H1 (cell line): Measurements from ENCODE around the gene ADAMTS8. TPM values are rescaled to one million over a fixed set of nuclear protein-coding genes. Genes with fewer than 3 reads are reported as not detected.

Experiments used
- polyA plus RNA-seq, 7 experiments: library from polyadenylated mRNA; depleted of rRNA in 3 of 7; stranded (reverse) in 5 of 7; unstranded in 2 of 7; fragments of >200 nt in 5 of 7; fragments of 200-250 nt in 2 of 7; gene quantifications; 1 replicate in 5 of 7; 2 replicates in 1 of 7; 4 replicates in 1 of 7; pipeline versions ENCODE4 v1.2.1 to v1.2.3, GENCODE V29; 2011 to 2013; ENCODE audit warnings: missing spikeins in 2 of 7, mixed read lengths in 2 of 7
- total RNA-seq: library from RNA; stranded (reverse); fragmentation: NEBNext Ultra II Directional; extraction: Animal tissue kit (Norgen Biotek cat#: 25700); gene quantifications from 2 replicates; pipeline ENCODE4 v1.2.1, GENCODE V29; 2021
- TF ChIP-seq, protein P1 (sequence below), 3 experiments: IDR thresholded peaks; 1 replicate in 2 of 3; 2 replicates in 1 of 3; pipeline versions ENCODE4 v1.5.1 to v1.6.1; 2011; ENCODE audit warnings: low read length in 3 of 3, mild to moderate bottlenecking in 3 of 3, inconsistent platforms in 2 of 3, low read depth in 1 of 3, moderate library complexity in 1 of 3; ENCODE audit not compliant: insufficient read depth in 1 of 3; ENCODE audit errors: control extremely low read depth in 1 of 3

The ADAMTS8 gene
- total and polyA plus RNA-seq, 2 of the 8 experiments (the other 6 are each of a cell fraction or from before 2014, with no cell fraction given) = 9.3 to 16.6 TPM

DNA sequence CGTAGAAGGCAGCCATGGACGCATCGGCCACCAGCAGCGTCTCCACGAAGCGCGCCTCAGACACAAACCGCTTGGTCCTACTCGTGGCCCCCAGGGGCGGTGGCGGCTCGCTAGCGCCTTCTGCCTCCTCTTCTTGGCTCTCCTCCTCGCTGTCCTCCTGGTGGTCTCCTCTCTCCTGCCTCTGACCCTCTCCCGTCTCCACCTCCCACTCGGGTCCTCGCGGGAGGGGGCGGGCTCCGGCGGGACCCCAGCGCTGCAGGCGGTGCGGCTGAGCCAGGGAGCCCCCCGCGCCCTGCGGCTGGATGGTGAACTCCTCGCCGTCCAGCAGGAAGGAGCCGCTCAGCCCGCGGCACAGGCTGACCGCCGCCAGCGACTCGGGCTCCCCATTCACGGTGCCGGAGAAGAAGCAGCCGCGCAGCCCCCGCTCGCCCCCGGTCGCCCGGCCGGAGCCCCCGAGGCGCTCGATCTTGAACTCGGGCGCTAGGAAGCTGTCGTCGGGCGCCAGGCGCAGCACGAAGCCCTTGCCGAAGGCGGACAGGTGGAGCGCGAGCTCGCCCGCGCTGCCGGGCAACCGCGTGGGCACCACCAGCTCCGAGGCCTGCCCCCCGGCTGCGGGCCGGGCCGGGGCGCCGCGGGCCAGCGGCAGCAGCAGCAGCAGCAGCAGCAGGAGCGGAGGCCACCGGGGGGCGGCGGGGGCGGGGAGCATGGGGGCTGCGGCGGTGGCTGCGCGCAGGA lies 661 bp downstream of the ADAMTS8 start (continued):
- TF ChIP-seq, protein P1, sequence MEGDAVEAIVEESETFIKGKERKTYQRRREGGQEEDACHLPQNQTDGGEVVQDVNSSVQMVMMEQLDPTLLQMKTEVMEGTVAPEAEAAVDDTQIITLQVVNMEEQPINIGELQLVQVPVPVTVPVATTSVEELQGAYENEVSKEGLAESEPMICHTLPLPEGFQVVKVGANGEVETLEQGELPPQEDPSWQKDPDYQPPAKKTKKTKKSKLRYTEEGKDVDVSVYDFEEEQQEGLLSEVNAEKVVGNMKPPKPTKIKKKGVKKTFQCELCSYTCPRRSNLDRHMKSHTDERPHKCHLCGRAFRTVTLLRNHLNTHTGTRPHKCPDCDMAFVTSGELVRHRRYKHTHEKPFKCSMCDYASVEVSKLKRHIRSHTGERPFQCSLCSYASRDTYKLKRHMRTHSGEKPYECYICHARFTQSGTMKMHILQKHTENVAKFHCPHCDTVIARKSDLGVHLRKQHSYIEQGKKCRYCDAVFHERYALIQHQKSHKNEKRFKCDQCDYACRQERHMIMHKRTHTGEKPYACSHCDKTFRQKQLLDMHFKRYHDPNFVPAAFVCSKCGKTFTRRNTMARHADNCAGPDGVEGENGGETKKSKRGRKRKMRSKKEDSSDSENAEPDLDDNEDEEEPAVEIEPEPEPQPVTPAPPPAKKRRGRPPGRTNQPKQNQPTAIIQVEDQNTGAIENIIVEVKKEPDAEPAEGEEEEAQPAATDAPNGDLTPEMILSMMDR (IDR thresholded peaks at IDR 0.05; ENCODE audit: control extremely low read depth in 1 of 3, insufficient read depth in 1 of 3, low read depth in 1 of 3, low read length in 3 of 3) = peak in 2 of 3 experiments; percentile 26 to 59; a peak in 2 of 4 replicates
